Tibial nerve (tissue), 4 donors: ENCODE data around the gene SCTR. TPM values are rescaled to one million over a fixed set of nuclear protein-coding genes. Genes with fewer than 3 reads are reported as not detected.
A peak's percentile ranks its signal among the peaks of the same experiment; 100 is the strongest.
"Not testable (repeated sequence)": the region's sequence is repeated elsewhere in the genome, so short reads cannot be mapped to it uniquely, and the experiment has no call there.

Experiments
- DNase-seq, 2 donors: peaks; one replicate each; pipeline ENCODE4 v3.0.0-alpha.2; 2019; ENCODE audit warnings: low spot score in 2 of 2
- H3K27ac ChIP-seq, 4 donors: fragments of 200-600 bp; sonication (generic) in 3 of 4; one replicate each; pipeline ENCODE4 v1.5.1; 2017 to 2019; ENCODE audit warnings: mild to moderate bottlenecking in 1 of 4
- H3K27me3 ChIP-seq, 2 donors: fragments of 200-600 bp; sonication (generic) in 1 of 2; one replicate each; pipeline versions ENCODE4 v1.5.1 to v1.6.0; 2017 to 2019
- H3K36me3 ChIP-seq, 3 donors: fragments of 200-600 bp; sonication (generic); one replicate each; pipeline ENCODE4 v1.5.1; 2018 to 2019
- H3K4me1 ChIP-seq, 4 donors: fragments of 200-600 bp; sonication (generic) in 3 of 4; one replicate each; pipeline ENCODE4 v1.5.1; 2017 to 2019
- H3K4me3 ChIP-seq, 4 donors: fragments of 200-600 bp; sonication (generic) in 3 of 4; one replicate each; pipeline ENCODE4 v1.5.1; 2017 to 2019; ENCODE audit warnings: mild to moderate bottlenecking in 1 of 4, moderate library complexity in 1 of 4
- H3K9me3 ChIP-seq, 4 donors: fragments of 200-600 bp; sonication (generic) in 3 of 4; one replicate each; pipeline ENCODE4 v1.5.1; 2017 to 2019
- EP300 ChIP-seq, 2 donors: sonication (generic); formaldehyde crosslinking; IDR thresholded peaks; one replicate each; pipeline ENCODE4 v1.6.1; 2017; ENCODE audit warnings: antibody characterized with exemption in 2 of 2, mild to moderate bottlenecking in 1 of 2
- POLR2A ChIP-seq, 2 donors: fragments of 450-650 bp; IDR thresholded peaks; one replicate each; pipeline ENCODE4 v1.6.1; 2017; ENCODE audit warnings: antibody characterized with exemption in 2 of 2, mild to moderate bottlenecking in 2 of 2, moderate library complexity in 2 of 2
- WGBS, 2 donors: methylation state at CpG; one replicate each; pipeline ENCODE4 v1.1.5; 2018; 5-methylcytosine and 5-hydroxymethylcytosine counted together
- total RNA-seq, 4 donors: library from RNA; depleted of rRNA; stranded (reverse); fragments of >200 nt; gene quantifications; one replicate each; pipeline ENCODE4 v1.1.0, GENCODE V29; 2016
- TF ChIP-seq, protein P1 (sequence below), 5 experiments: fragments of 200-600 bp in 3 of 5; fragments of 450-650 bp in 2 of 5; sonication (generic) in 3 of 5; IDR thresholded peaks; one replicate each; pipeline ENCODE4 v1.5.1; 2016 to 2019; ENCODE audit warnings: antibody characterized with exemption in 5 of 5, mild to moderate bottlenecking in 3 of 5, moderate library complexity in 2 of 5

SCTR gene
- total RNA-seq, 4 donors from 2014 or later = not detected

DNA sequence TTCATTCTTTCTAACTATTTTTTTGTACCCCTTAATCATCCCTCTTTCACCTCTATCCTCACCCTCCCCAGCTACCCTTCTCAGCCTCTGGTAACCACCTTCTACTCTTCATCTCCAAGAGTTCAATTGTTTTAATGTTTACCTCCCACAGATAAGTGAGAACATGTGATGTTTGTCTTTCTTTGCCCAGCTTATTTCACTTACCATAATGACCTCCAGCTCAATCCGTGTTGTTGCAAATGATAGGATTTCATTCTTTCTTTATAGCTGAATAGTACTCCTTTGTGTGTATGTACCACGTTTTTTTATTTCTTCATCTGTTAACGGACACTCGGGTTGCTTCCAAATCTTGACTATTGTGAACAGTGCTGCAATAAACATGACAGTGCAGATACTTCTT, 114.8 kb downstream of the SCTR start:
- peaks cover 0 to 8% (median 0%) of the 10 kb centered on the region in 4 donors for H3K9me3 ChIP-seq
- WGBS, 2 donors = 67 to 73% methylated on average over 4 of the region's 4 CpGs
- H3K27ac ChIP-seq = no peak overlapping the region
- no peaks in the 10 kb centered on the region for H3K27me3 ChIP-seq
- H3K4me1 ChIP-seq = no peaks in the 10 kb centered on the region
- no peak for DNase-seq
- H3K36me3 ChIP-seq = no peaks in the 10 kb centered on the region
- TF ChIP-seq, protein P1, sequence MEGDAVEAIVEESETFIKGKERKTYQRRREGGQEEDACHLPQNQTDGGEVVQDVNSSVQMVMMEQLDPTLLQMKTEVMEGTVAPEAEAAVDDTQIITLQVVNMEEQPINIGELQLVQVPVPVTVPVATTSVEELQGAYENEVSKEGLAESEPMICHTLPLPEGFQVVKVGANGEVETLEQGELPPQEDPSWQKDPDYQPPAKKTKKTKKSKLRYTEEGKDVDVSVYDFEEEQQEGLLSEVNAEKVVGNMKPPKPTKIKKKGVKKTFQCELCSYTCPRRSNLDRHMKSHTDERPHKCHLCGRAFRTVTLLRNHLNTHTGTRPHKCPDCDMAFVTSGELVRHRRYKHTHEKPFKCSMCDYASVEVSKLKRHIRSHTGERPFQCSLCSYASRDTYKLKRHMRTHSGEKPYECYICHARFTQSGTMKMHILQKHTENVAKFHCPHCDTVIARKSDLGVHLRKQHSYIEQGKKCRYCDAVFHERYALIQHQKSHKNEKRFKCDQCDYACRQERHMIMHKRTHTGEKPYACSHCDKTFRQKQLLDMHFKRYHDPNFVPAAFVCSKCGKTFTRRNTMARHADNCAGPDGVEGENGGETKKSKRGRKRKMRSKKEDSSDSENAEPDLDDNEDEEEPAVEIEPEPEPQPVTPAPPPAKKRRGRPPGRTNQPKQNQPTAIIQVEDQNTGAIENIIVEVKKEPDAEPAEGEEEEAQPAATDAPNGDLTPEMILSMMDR (IDR thresholded peaks at IDR 0.05) = no peak
- TF ChIP-seq POLR2A (IDR thresholded peaks at IDR 0.05) = no peak
- no peak for TF ChIP-seq EP300 (IDR thresholded peaks at IDR 0.05)
- H3K4me3 ChIP-seq = no peak overlapping the region

DNA sequence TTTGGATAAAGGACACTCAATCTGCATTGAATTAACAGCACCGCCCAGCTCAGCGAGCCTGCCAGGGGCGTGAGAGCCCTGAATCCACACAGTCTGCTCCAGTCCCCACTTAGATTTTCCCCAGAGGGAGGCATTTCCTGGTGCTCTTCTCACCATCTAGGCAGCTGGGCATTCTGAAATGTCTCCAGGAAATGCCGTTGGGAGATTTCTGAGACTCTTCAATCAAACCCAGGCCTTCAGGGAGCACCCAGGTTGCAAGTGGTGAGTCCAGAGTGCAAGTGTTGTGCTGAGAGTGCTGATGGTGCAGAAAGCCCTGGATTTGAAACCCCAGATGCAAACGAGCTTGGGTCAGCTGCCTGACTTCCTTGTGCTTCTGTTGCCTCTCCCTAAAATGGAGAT, 116.1 kb downstream of the SCTR start:
- no peaks in the 10 kb centered on the region for H3K27me3 ChIP-seq
- H3K27ac ChIP-seq = no peak overlapping the region
- no peaks in the 10 kb centered on the region for H3K36me3 ChIP-seq
- H3K4me1 ChIP-seq = peaks cover 0 to under 1% (median 0%) of the 10 kb centered on the region in 4 donors
- 64 to 66% methylated on average over 5 of the region's 5 CpGs for WGBS, 2 donors
- peaks cover 0 to 8% (median 0%) of the 10 kb centered on the region in 4 donors for H3K9me3 ChIP-seq
- TF ChIP-seq POLR2A (IDR thresholded peaks at IDR 0.05) (no peak), EP300 (IDR thresholded peaks at IDR 0.05) (no peak)
- TF ChIP-seq, protein P1 (IDR thresholded peaks at IDR 0.05) = no peak
- no peak for DNase-seq
- H3K4me3 ChIP-seq = no peak overlapping the region

DNA sequence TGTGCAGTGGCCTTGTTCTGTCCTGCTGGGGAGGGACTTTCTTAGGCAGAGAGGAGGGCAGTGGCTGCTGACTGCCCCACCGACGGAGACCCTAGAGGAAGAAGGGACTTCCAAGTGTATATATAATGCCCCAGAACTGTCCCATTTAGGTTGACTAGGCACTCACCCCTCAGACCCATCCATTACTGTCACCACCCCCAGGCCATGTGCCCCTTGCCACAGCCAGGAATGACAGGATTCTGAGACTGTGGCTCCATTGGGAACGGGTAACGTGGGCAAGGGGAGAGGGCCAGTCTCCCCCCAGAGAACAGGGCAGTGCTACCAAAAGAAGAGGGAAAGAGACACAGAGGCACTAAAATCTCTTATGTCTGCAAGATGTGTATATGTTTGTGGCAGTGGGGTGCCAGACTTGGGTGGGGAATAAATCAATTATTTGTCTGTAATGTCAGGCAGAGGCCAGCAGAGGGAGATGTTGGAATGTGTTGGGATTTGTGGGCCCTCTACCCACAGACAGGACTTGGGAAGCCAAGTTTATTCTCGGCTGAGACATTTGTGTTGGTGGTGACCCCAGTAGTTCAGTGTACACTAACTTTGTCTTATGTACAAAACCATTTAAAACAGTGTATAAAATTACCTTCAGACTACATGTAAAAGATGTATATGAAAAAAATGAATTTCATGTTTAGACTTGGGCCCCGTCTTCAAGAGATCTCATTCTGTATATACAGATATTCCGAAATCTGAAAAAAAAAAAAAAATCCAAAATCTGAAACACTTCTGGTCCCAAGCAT, 116.7 kb downstream of the SCTR start:
- Histone ChIP-seq H3K36me3 (no peaks in the 10 kb centered on the region), H3K9me3 (peaks cover 0 to 8% (median 0%) of the 10 kb centered on the region in 4 donors), H3K27me3 (no peaks in the 10 kb centered on the region), H3K4me3 (no peak overlapping the region), H3K4me1 (peaks cover 0 to 4% (median 0%) of the 10 kb centered on the region in 4 donors), H3K27ac (no peak overlapping the region)
- TF ChIP-seq, protein P1 (IDR thresholded peaks at IDR 0.05) = peak; percentile 67 to 86 (median 73)
- TF ChIP-seq POLR2A (IDR thresholded peaks at IDR 0.05) = no peak
- 70 to 72% methylated on average over 7 of the region's 7 CpGs for WGBS, 2 donors
- peak in 1 of 2 donors; percentile 78 for DNase-seq

DNA sequence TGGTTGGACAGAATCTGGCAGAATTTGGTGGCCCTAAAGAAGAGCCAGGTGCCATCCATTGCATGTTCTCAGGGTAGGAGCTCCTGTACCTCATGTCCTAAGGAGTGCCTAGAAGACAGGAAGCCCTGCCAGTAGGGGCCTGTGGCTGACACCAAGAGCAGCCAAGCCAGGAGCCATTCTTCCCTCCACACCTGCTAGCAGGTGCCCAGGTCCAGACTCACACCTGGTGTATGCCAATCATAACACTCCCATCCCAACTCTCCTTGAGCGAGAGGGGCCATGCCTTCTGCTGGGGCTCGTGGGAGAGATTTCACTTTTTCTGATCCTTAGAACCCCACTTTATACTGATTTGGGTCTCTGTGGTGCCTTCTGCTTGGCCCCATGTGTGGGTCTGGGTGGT, 119.1 kb downstream of the SCTR start:
- H3K27ac ChIP-seq = no peak overlapping the region
- H3K9me3 ChIP-seq = peaks cover 0 to 8% (median 0%) of the 10 kb centered on the region in 4 donors
- H3K27me3 ChIP-seq = no peaks in the 10 kb centered on the region
- no peaks in the 10 kb centered on the region for H3K36me3 ChIP-seq
- TF ChIP-seq, protein P1 (IDR thresholded peaks at IDR 0.05) = no peak
- TF ChIP-seq POLR2A (IDR thresholded peaks at IDR 0.05) = no peak
- no peak for TF ChIP-seq EP300 (IDR thresholded peaks at IDR 0.05)
- 93 to 97% methylated on average over 2 of the region's 2 CpGs for WGBS, 2 donors
- H3K4me3 ChIP-seq = no peak overlapping the region
- DNase-seq = no peak
- H3K4me1 ChIP-seq = peaks cover 0 to 4% (median 0%) of the 10 kb centered on the region in 4 donors

DNA sequence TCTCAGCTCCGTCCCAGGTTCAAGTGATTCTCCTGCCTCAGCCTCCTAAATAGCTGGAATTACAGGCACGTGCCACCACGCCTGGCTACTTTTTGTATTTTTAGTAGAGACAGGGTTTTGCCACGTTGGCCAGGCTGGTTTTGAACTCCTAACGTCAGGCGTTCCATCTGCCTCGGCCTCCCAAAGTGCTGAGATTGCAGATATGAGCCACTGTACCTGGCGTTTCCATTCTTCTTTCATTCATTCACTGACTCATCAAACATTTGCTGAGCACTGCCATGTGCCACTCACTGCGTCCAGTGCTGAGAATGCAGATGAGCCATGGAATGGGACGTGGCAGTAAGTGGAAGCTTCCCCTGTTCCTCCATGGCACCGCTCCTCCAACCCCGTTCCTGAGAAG, 120.7 kb downstream of the SCTR start:
- 80 to 85% methylated on average over 12 of the region's 12 CpGs for WGBS, 2 donors
- not testable (repeated sequence) for H3K36me3 ChIP-seq, H3K9me3 ChIP-seq, DNase-seq, H3K27me3 ChIP-seq, H3K4me3 ChIP-seq, H3K27ac ChIP-seq, H3K4me1 ChIP-seq
